ENCODE data around the gene SYNGR1.

Gene SYNGR1

DNA sequence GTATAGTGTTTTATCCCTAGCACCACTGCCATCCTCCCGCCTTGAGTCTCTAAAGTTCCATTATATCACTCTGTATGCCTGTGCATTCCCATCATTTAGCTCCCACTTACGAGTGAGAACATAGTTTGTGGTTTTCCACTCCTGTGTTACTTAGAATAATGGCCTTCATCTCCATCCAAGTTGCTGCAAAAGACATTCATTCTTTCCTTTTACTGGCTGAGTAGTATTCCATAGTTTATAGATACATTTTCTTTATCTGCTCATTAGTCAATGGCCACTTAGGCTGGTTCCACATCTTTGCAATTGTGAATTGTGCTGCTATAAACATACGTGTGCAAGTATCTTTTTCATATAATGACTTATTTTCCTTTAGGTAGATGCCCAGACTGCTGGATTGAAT lies 74.2 kb downstream of the SYNGR1 start:
- DNase-seq (ENCODE audit: low spot score): no peak
- H3K4me3 Mint-ChIP-seq: no peak overlapping the region
- no peak overlapping the region for H3K27ac Mint-ChIP-seq
- H3K9me3 Mint-ChIP-seq: no peaks in the 10 kb centered on the region
- no peaks in the 10 kb centered on the region for H3K4me1 Mint-ChIP-seq (ENCODE audit: low read depth)
- no peaks in the 10 kb centered on the region for H3K27me3 Mint-ChIP-seq (ENCODE audit: low read depth)
- H3K36me3 Mint-ChIP-seq (ENCODE audit: low read depth): peaks cover 44% of the 10 kb centered on the region

DNA sequence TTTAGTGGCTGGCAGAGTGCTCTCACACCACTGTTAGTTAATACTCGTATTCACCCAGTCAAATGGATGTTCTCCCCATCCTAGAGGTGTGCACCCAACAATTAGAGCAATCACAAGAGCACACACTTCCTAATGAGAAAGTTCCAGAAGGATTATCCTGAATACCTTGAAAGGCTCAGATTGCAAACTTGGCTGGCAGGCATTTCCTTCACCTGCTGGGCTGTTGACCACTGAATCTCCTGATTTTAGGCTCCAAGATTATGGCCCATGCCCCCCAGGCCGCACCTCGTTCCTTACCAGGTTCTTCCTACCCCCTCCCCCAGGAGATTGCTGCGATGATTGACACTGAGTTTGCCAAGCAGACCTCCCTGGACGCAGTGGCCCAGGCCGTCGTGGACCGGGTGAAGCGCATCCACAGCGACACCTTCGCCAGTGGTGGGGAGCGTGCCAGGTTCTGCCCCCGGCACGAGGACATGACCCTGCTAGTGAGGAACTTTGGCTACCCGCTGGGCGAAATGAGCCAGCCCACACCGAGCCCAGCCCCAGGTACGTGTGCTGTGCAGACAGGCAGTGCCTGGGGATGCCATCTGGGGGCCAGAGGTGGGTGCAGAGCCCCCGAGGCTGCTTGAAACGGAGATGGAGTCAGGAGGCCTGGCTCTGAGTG lies 76.7 kb downstream of the SYNGR1 start:
- Mint-ChIP-seq H3K36me3 (ENCODE audit: low read depth) (peaks cover 33% of the 10 kb centered on the region), H3K9me3 (no peaks in the 10 kb centered on the region), H3K4me1 (ENCODE audit: low read depth) (no peaks in the 10 kb centered on the region)

DNA sequence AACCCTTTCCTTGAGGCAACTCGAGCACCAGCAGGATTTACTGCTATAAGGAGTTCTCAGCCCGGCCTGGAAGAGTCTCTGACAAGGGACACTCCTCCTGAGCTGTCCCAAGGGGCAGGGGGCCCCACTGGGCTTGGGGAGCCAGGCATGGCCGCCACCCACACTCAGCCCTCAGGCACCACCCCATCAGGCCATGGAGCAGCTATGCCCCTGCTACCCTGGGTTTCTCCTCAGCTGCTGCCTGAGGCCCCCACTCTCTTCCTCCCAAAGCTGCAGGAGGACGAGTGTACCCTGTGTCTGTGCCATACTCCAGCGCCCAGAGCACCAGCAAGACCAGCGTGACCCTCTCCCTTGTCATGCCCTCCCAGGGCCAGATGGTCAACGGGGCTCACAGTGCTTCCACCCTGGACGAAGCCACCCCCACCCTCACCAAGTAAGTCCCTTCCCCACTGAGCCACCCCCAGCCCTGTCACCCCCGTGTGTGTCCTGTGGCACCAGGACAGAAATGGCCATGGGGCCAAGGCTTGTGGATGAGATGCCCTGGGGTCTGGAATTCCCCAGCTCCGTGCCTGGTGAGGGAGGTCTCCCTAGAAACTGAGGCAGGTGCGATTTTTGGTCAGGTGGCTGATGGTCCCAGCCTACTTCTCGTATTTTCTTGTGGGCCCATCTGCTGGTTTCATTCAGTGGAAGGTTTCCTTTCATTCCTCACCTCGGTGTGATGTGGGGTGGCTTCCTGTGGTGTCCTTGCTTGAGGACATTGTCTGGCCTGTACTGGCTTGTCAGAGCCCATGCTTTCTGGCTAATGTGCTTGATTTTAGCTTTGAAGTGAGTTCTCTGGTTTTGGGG lies 78.2 kb downstream of the SYNGR1 start:
- Mint-ChIP-seq H3K27me3 (ENCODE audit: low read depth) (no peaks in the 10 kb centered on the region), H3K9me3 (no peaks in the 10 kb centered on the region), H3K36me3 (ENCODE audit: low read depth) (peaks cover 26% of the 10 kb centered on the region), H3K4me1 (ENCODE audit: low read depth) (no peaks in the 10 kb centered on the region), H3K4me3 (no peak overlapping the region), H3K27ac (no peak overlapping the region)
- DNase-seq (ENCODE audit: low spot score): no peak

More for the DNA sequence above, 76.7 kb downstream of the SYNGR1 start:
- no peaks in the 10 kb centered on the region for H3K27me3 Mint-ChIP-seq (ENCODE audit: low read depth)
- no peak overlapping the region for H3K4me3 Mint-ChIP-seq
- H3K27ac Mint-ChIP-seq: no peak overlapping the region
- no peak for DNase-seq (ENCODE audit: low spot score)

DNA sequence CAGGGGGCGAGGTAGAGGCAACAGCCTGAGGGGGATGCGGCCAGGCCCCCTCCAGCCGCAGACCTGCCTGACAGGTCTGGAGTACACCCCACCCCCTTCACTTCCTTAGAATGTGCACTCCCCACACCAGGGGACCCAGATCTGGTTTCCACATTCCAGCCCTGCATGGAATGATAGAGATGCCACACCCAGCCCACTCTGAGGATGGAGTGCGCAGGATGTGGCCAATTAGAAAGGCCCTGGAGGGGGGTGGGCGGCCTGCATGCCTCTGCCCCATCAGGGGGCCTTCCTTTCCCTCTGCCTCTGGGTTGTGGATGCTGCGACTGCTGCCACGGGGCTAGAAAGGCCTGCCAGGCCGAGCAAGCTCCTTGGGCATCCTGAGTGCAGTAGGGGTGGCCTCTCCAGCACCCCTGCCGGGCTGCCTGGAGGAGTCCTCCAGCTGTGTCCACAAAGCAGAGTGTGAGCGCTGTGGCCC lies 78.8 kb downstream of the SYNGR1 start:
- Mint-ChIP-seq H3K9me3 (no peaks in the 10 kb centered on the region), H3K4me1 (ENCODE audit: low read depth) (no peaks in the 10 kb centered on the region), H3K4me3 (no peak overlapping the region), H3K27ac (no peak overlapping the region), H3K36me3 (ENCODE audit: low read depth) (peaks cover 26% of the 10 kb centered on the region), H3K27me3 (ENCODE audit: low read depth) (no peaks in the 10 kb centered on the region)
- no peak for DNase-seq (ENCODE audit: low spot score)

- no peak for DNase-seq (ENCODE audit: low spot score)
- Mint-ChIP-seq H3K27ac (no peak overlapping the region), H3K4me3 (no peak overlapping the region), H3K36me3 (ENCODE audit: low read depth) (peaks cover 24% of the 10 kb centered on the region), H3K4me1 (ENCODE audit: low read depth) (no peaks in the 10 kb centered on the region), H3K9me3 (no peaks in the 10 kb centered on the region), H3K27me3 (ENCODE audit: low read depth) (no peaks in the 10 kb centered on the region)
These were observed 79.4 kb downstream of the SYNGR1 start for GRCh38 chr22:39429186-39429585.

- H3K27me3 Mint-ChIP-seq (ENCODE audit: low read depth): no peaks in the 10 kb centered on the region
- no peaks in the 10 kb centered on the region for H3K9me3 Mint-ChIP-seq
- H3K4me1 Mint-ChIP-seq (ENCODE audit: low read depth): no peaks in the 10 kb centered on the region
- DNase-seq (ENCODE audit: low spot score): no peak
- no peak overlapping the region for H3K4me3 Mint-ChIP-seq
- no peak overlapping the region for H3K27ac Mint-ChIP-seq
- H3K36me3 Mint-ChIP-seq (ENCODE audit: low read depth): peaks cover 24% of the 10 kb centered on the region
These were observed 80.3 kb downstream of the SYNGR1 start for GRCh38 chr22:39429916-39430575.

GRCh38 chr22:39430576-39431150 lies 80.9 kb downstream of the SYNGR1 start:
- Mint-ChIP-seq H3K27ac (no peak overlapping the region), H3K4me1 (ENCODE audit: low read depth) (no peaks in the 10 kb centered on the region), H3K4me3 (no peak overlapping the region), H3K36me3 (ENCODE audit: low read depth) (peaks cover 24% of the 10 kb centered on the region), H3K27me3 (ENCODE audit: low read depth) (no peaks in the 10 kb centered on the region), H3K9me3 (no peaks in the 10 kb centered on the region)
- DNase-seq (ENCODE audit: low spot score): no peak

DNA sequence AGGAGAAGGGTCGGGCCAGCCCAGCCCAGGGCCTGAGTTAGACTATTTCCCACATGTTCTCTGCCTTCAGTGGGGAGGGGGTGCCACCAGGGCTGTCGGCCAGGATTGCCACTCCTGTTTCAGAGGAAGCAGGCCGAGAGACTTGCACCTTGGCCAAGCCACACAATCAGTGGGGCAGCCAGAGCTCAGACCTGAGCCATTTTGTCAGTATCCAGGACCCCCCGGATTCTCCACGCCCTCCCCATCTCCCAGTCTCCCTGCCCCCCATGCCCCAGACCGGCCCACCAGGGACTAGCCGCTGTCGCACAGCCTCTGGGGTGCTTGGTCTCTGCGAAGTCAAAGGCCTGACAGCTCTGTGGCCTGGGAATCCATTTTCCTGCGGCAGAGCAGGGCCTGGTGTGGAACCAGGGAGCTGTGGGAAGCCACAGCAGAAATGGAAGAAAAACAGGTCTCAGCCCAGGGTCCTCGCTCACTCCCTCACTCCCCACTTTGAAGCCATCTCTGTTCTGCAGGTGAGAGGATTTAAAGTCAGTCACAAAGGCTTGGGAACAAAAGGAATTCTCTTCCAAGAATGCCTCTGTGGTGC lies 81.5 kb downstream of the SYNGR1 start:
- Mint-ChIP-seq H3K4me3 (no peak overlapping the region), H3K9me3 (no peaks in the 10 kb centered on the region), H3K36me3 (ENCODE audit: low read depth) (peaks cover 24% of the 10 kb centered on the region), H3K4me1 (ENCODE audit: low read depth) (no peaks in the 10 kb centered on the region), H3K27ac (no peak overlapping the region), H3K27me3 (ENCODE audit: low read depth) (no peaks in the 10 kb centered on the region)
- DNase-seq (ENCODE audit: low spot score): no peak

GRCh38 chr22:39431821-39432251 lies 82.0 kb downstream of the SYNGR1 start:
- H3K36me3 Mint-ChIP-seq (ENCODE audit: low read depth): peaks cover 24% of the 10 kb centered on the region
- H3K4me1 Mint-ChIP-seq (ENCODE audit: low read depth): no peaks in the 10 kb centered on the region
- H3K27ac Mint-ChIP-seq: no peak overlapping the region
- H3K9me3 Mint-ChIP-seq: no peaks in the 10 kb centered on the region
- no peak for DNase-seq (ENCODE audit: low spot score)
- H3K27me3 Mint-ChIP-seq (ENCODE audit: low read depth): no peaks in the 10 kb centered on the region
- H3K4me3 Mint-ChIP-seq: no peak overlapping the region

DNA sequence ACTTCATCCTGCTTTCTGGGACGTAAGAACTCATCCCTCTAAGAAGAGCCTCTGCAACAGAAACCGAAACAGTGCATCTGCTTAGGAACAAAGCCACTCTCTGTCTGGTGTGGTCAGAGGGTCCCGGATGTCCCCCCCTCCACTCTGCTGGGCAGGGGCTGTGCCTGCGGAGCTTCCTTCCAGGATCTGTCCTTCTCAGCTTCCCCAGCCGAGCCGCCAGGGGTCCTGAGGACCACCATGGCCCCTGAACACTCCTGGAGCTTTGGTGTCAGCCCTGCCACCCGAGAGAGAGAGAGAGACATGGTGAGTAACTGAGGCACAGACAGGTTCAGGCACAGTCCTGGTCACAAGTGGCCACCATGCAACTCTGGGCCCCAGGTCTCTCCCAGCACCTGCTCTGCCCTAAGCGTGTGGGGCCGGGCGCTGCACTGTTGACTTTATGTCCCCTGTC lies 82.6 kb downstream of the SYNGR1 start:
- Mint-ChIP-seq H3K27me3 (ENCODE audit: low read depth) (no peaks in the 10 kb centered on the region), H3K9me3 (no peaks in the 10 kb centered on the region), H3K27ac (no peak overlapping the region), H3K4me3 (no peak overlapping the region), H3K4me1 (ENCODE audit: low read depth) (no peaks in the 10 kb centered on the region), H3K36me3 (ENCODE audit: low read depth) (peaks cover 19% of the 10 kb centered on the region)
- no peak for DNase-seq (ENCODE audit: low spot score)

DNA sequence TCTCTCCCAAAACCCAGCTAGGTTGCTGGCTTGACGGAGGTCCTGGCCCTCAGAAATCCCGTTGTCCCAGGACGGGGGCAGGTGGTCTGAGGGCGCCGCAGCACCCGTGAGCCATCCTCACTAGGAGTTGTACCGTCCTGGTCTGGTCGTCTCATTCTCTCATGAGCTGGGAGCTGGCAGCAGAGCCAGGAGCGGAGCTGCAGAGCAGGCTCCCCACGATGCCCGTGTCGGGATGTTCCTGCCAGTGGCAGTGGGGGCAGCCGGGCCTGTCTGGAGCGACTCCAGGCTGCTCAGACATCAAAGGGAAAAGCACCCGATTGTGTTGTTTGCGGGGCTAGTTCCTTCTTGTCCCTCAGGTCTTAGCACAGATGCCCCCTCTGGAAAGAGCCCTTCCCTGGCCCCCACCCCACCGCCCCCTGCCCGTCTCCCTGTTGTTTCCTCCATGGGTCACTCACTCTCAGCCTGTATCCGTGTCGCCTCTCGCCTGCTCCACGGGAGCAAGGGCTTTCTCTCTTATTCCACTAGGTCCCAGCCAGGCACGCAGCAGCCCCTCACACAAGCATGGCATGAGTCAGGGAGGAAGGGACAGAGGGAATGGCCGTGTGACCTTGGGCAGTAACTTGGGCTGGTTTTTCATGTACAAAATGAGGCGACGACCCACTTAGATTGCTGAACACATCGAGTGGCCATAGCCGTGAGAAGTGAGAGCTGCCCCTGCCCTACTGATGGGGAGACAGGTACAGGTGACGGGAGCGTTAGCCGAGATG lies 83.9 kb downstream of the SYNGR1 start:
- no peak for DNase-seq (ENCODE audit: low spot score)
- Mint-ChIP-seq H3K9me3 (no peaks in the 10 kb centered on the region), H3K36me3 (ENCODE audit: low read depth) (peaks cover 11% of the 10 kb centered on the region), H3K27ac (no peak overlapping the region), H3K27me3 (ENCODE audit: low read depth) (peaks cover 1% of the 10 kb centered on the region), H3K4me3 (no peak overlapping the region), H3K4me1 (ENCODE audit: low read depth) (no peaks in the 10 kb centered on the region)

GRCh38 chr22:39434243-39434653 lies 84.5 kb downstream of the SYNGR1 start:
- Mint-ChIP-seq H3K9me3 (no peaks in the 10 kb centered on the region), H3K4me3 (no peak overlapping the region), H3K27me3 (ENCODE audit: low read depth) (peaks cover 7% of the 10 kb centered on the region), H3K4me1 (ENCODE audit: low read depth) (peaks cover 1% of the 10 kb centered on the region), H3K27ac (no peak overlapping the region), H3K36me3 (ENCODE audit: low read depth) (peaks cover 11% of the 10 kb centered on the region)
- no peak for DNase-seq (ENCODE audit: low spot score)

DNA sequence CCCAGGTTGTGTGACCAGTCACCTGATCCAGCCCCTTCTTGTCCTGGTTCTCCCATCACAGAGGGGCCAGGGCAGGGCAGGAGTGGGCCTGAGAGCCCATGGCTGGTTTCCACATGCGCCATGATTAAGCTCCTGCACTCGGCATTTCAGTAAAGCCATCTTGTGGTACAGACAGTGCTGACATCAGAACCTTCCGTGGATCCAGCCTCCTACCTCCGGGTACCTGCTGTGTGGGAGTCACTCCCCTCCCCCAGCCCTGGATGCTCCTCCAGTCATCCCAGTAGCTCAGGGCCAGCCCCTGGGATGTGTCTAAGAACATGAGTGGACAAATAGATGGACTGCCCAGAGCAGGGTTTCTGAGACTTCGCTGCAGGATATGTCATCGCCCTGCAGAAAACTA lies 84.9 kb downstream of the SYNGR1 start:
- Mint-ChIP-seq H3K4me3 (no peak overlapping the region), H3K27ac (no peak overlapping the region), H3K9me3 (no peaks in the 10 kb centered on the region), H3K4me1 (ENCODE audit: low read depth) (peaks cover 2% of the 10 kb centered on the region), H3K27me3 (ENCODE audit: low read depth) (peaks cover 10% of the 10 kb centered on the region), H3K36me3 (ENCODE audit: low read depth) (peaks cover 11% of the 10 kb centered on the region)
- DNase-seq (ENCODE audit: low spot score): no peak
